CD4-positive, alpha-beta memory T cell (primary cell): Measurements from ENCODE around the gene IL17RE. TPM values are rescaled to one million over a fixed set of nuclear protein-coding genes. Genes with fewer than 3 reads are reported as not detected.

Experiments used
- CTCF ChIA-PET: fragments of 350-600 bp; sonication (Branson Sonifier 250); formaldehyde crosslinking; loops from one replicate; lab custom pipeline; 2021; ENCODE audit warnings: inconsistent platforms; ENCODE audit not compliant: partially characterized antibody; lab: Charles Lee
- POLR2A ChIA-PET: fragments of 350-600 bp; sonication (Branson Sonifier 250); formaldehyde crosslinking; loops from one replicate; lab custom pipeline; 2021; ENCODE audit not compliant: partially characterized antibody; lab: Charles Lee
- DNase-seq, 5 donors: peaks; one replicate each; pipeline versions ENCODE4 v3.0.0 to v3.0.0-alpha.2; 2020 to 2022; ENCODE audit warnings: mixed read lengths in 1 of 5
- H3K27ac ChIP-seq: one replicate; pipeline ENCODE4 v1.7.0; 2013; ENCODE audit warnings: low read depth, low read length
- H3K27me3 ChIP-seq: 2 replicates; pipeline ENCODE4 v1.7.0; 2013; ENCODE audit warnings: mild to moderate bottlenecking, low read length, moderate library complexity; ENCODE audit not compliant: insufficient read depth
- H3K36me3 ChIP-seq: 2 replicates; pipeline ENCODE4 v1.7.0; 2013; ENCODE audit warnings: mild to moderate bottlenecking, low read length, moderate library complexity; ENCODE audit not compliant: insufficient read depth
- H3K4me1 ChIP-seq: 2 replicates; pipeline ENCODE4 v1.7.0; 2013; ENCODE audit warnings: mild to moderate bottlenecking, low read length, moderate library complexity; ENCODE audit not compliant: insufficient read depth
- H3K4me3 ChIP-seq, 2 donors: one replicate each; pipeline ENCODE4 v1.7.0; 2013; ENCODE audit warnings: low read length in 2 of 2, mild to moderate bottlenecking in 1 of 2
- H3K9me3 ChIP-seq, 2 donors: one replicate each; pipeline ENCODE4 v1.7.0; 2013; ENCODE audit warnings: low read length in 2 of 2, control low read depth in 1 of 2; ENCODE audit not compliant: control insufficient read depth in 1 of 2
- H3K27ac Mint-ChIP-seq, 7 donors: one replicate each; pipeline ENCODE4 v1.8.0; 2020 to 2021; ENCODE audit warnings: mixed read lengths in 7 of 7, mild to moderate bottlenecking in 6 of 7, inconsistent platforms in 3 of 7, moderate library complexity in 3 of 7
- H3K27me3 Mint-ChIP-seq, 2 donors: one replicate each; pipeline ENCODE4 v1.8.0; 2020 to 2021; ENCODE audit warnings: mixed read lengths in 2 of 2
- H3K36me3 Mint-ChIP-seq, 2 donors: one replicate each; pipeline ENCODE4 v1.8.0; 2020 to 2021; ENCODE audit warnings: mixed read lengths in 2 of 2, inconsistent platforms in 1 of 2, mild to moderate bottlenecking in 1 of 2
- H3K4me1 Mint-ChIP-seq, 4 donors: one replicate each; pipeline ENCODE4 v1.8.0; 2020 to 2021; ENCODE audit warnings: mixed read lengths in 4 of 4, mild to moderate bottlenecking in 1 of 4
- H3K4me3 Mint-ChIP-seq, 8 donors: one replicate each; pipeline ENCODE4 v1.8.0; 2020 to 2021; ENCODE audit warnings: mixed read lengths in 8 of 8, mild to moderate bottlenecking in 7 of 8, moderate library complexity in 6 of 8, inconsistent platforms in 3 of 8
- H3K9me3 Mint-ChIP-seq, 8 donors: one replicate each; pipeline ENCODE4 v1.8.0; 2020 to 2021; ENCODE audit warnings: mixed read lengths in 8 of 8, mild to moderate bottlenecking in 5 of 8, inconsistent platforms in 3 of 8, moderate library complexity in 1 of 8
- intact Hi-C: fragments of 100-400 bp; cut with micrococcal nuclease; formaldehyde crosslinking; loops from one replicate; pipeline ENCODE4 v1.15.1; 2023
- polyA plus RNA-seq, 2 donors: library from polyadenylated mRNA; unstranded; fragments of 300-500 nt; fragmentation: Illumina TruSeq; gene quantifications; one replicate each; pipeline ENCODE4 v1.2.3, GENCODE V29; 2021
- total RNA-seq, 2 experiments: library from RNA; stranded (reverse); gene quantifications; one replicate each; pipeline ENCODE4 v1.2.3, GENCODE V29; 2021

IL17RE gene
- total and polyA plus RNA-seq, 4 experiments from 2014 or later, result 0.65 to 2.4 (median 1.6) TPM

DNA sequence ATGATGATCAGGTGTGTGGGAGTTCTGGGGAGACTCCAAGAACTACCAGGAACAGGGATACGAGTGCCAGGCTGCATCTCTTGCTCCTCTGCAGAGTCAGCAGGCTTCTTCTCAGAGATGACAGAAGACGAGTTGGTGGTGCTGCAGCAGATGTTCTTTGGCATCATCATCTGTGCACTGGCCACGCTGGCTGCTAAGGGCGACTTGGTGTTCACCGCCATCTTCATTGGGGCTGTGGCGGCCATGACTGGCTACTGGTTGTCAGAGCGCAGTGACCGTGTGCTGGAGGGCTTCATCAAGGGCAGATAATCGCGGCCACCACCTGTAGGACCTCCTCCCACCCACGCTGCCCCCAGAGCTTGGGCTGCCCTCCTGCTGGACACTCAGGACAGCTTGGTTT lies 41.6 kb downstream of the IL17RE start:
- DNase-seq, result no peak
- ChIA-PET CTCF (interaction anchor here (1.0 to 1.6 kb wide), 3 partner anchors 12 to 33 kb away, joined by 3 to 10 read pairs (median 3); partner anchors contain the start of gene CRELD1), POLR2A (interaction anchor here (0.8 to 4.7 kb wide), 2 partner anchors 11 to 82 kb away, joined by 3 to 44 read pairs; partner anchors contain the start of genes CRELD1 and FANCD2)
- no peaks in the 10 kb centered on the region for H3K27me3 ChIP-seq
- no peak overlapping the region for H3K4me3 ChIP-seq
- intact Hi-C loops, result no loop called here
- Mint-ChIP-seq H3K4me3 (no peak overlapping the region), H3K36me3 (peaks cover 8 to 16% of the 10 kb centered on the region in 2 donors), H3K4me1 (peaks cover 0 to 11% (median 0%) of the 10 kb centered on the region in 4 donors), H3K27me3 (no peaks in the 10 kb centered on the region), H3K27ac (peak overlapping the region in 1 of 7 donors; percentile 42), H3K9me3 (no peaks in the 10 kb centered on the region)
- no peaks in the 10 kb centered on the region for H3K4me1 ChIP-seq
- H3K36me3 ChIP-seq, result peaks cover 5% of the 10 kb centered on the region
- H3K27ac ChIP-seq, result no peak overlapping the region
- no peaks in the 10 kb centered on the region for H3K9me3 ChIP-seq

GRCh38 chr3:9945358-9945757 lies 42.7 kb downstream of the IL17RE start:
- Mint-ChIP-seq H3K36me3 (peaks cover 8 to 17% of the 10 kb centered on the region in 2 donors), H3K27me3 (no peaks in the 10 kb centered on the region), H3K9me3 (no peaks in the 10 kb centered on the region), H3K27ac (peak overlapping the region in 6 of 7 donors; percentile 43 to 88 (median 78)), H3K4me3 (peak overlapping the region in 6 of 8 donors; percentile 10 to 58 (median 48)), H3K4me1 (peaks cover 0 to 14% (median 0%) of the 10 kb centered on the region in 4 donors)
- Histone ChIP-seq H3K4me3 (no peak overlapping the region), H3K9me3 (no peaks in the 10 kb centered on the region), H3K27me3 (no peaks in the 10 kb centered on the region), H3K4me1 (no peaks in the 10 kb centered on the region), H3K36me3 (peaks cover 5% of the 10 kb centered on the region), H3K27ac (peak overlapping the region; percentile 70)
- CTCF ChIA-PET, result interaction anchor here (1.3 to 1.9 kb wide), 4 partner anchors 13 to 105 kb away, joined by 4 to 48 read pairs (median 6); partner anchors contain the start of gene CRELD1
- POLR2A ChIA-PET, result interaction anchor here (1.2 to 7.7 kb wide), 4 partner anchors 7 to 214 kb away, joined by 5 to 225 read pairs (median 6); partner anchors contain the start of genes BRPF1 and CRELD1
- intact Hi-C loops, result no loop called here
- DNase-seq, result no peak

- intact Hi-C loops, result loop anchor here (1.0 kb wide), 1 partner anchor 13 kb away; the partner anchor contains the start of gene CRELD1
- Histone ChIP-seq H3K36me3 (no peaks in the 10 kb centered on the region), H3K4me1 (peaks cover 6% of the 10 kb centered on the region), H3K27me3 (no peaks in the 10 kb centered on the region), H3K27ac (peak overlapping the region; percentile 70), H3K4me3 (peak overlapping the region in 1 of 2 donors; percentile 45), H3K9me3 (no peaks in the 10 kb centered on the region)
- Mint-ChIP-seq H3K9me3 (no peaks in the 10 kb centered on the region), H3K4me3 (peak overlapping the region; percentile 40 to 83 (median 79)), H3K27ac (peak overlapping the region; percentile 59 to 94 (median 88)), H3K27me3 (no peaks in the 10 kb centered on the region), H3K4me1 (peaks cover 4 to 23% (median 6%) of the 10 kb centered on the region in 4 donors), H3K36me3 (peaks cover 8 to 13% of the 10 kb centered on the region in 2 donors)
- ChIA-PET CTCF (interaction anchor here (0.7 to 1.9 kb wide), 26 partner anchors 8 to 319 kb away, joined by 3 to 48 read pairs (median 4); partner anchors contain the start of genes CRELD1, IL17RE, JAGN1 and RPUSD3), POLR2A (interaction anchor here (0.6 to 7.7 kb wide), 19 partner anchors 9 to 375 kb away, joined by 3 to 225 read pairs (median 5); partner anchors contain the start of genes ARPC4, BRPF1, CRELD1 and EMC3)
- peak; percentile 80 to 88 (median 84) for DNase-seq
Measured at GRCh38 chr3:9946112-9947024, 43.7 kb downstream of the IL17RE start.

DNA sequence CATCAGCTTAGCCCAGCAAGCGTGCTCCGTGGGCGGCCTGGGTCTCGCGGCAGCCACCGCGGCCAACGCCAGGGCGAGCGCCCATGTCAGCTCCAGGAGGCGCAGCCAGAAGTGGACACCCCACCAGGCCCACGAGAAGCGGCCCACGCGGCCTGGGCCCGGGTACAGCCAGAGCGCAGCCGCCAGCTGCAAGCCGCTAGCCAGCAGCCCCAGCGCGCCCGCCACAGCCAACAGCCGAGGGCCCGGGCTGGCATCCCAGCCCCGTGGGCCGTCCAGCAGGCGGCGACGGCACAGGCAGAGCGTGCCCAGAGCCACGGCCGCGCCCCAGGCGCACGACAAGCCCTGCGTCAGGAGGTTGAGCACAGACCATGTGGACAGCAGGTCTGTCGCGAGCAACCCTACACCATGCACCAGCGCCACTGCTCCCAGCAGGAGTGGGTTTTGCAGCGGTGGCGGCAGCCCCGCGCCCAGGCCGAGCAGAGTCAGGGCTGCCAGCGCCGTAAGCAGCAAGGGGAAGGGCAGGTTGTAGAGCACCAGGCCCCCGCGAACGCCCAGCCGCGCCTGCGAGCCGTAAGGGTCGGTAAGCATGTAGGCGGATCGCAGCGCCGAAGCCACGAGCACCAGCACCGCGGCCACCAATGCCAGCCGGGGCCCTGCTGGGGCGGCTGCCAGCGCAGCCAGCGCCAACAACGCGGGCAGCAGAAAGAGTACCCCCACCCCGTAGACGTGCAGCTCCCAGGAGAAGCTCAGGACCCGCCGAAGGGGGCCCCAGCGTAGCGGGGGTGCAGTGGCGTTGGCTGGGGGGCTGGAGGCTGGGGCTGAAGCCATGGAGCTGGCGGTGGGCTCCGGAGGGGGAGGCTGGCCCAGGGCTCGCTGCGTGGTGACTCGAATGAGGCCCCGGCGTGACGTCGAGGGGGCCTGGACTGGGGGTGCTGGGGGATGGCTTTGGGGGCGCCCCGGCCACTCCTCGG lies 44.7 kb downstream of the IL17RE start:
- Mint-ChIP-seq H3K4me3 (no peak overlapping the region), H3K9me3 (no peaks in the 10 kb centered on the region), H3K27ac (no peak overlapping the region), H3K4me1 (peaks cover 4 to 29% (median 10%) of the 10 kb centered on the region in 4 donors), H3K36me3 (peaks cover 6 to 13% of the 10 kb centered on the region in 2 donors), H3K27me3 (no peaks in the 10 kb centered on the region)
- H3K27me3 ChIP-seq, result no peaks in the 10 kb centered on the region
- DNase-seq, result no peak
- CTCF ChIA-PET, result interaction anchor here (0.8 to 1.9 kb wide), 16 partner anchors 9 to 226 kb away, joined by 3 to 48 read pairs (median 5); partner anchors contain the start of genes CRELD1 and JAGN1
- no peaks in the 10 kb centered on the region for H3K36me3 ChIP-seq
- peak overlapping the region; percentile 70 for H3K27ac ChIP-seq
- intact Hi-C loops, result no loop called here
- POLR2A ChIA-PET, result interaction anchor here (1.0 to 7.7 kb wide), 16 partner anchors 8 to 374 kb away, joined by 3 to 225 read pairs (median 5); partner anchors contain the start of genes ARPC4, BRPF1, CRELD1 and EMC3
- no peaks in the 10 kb centered on the region for H3K9me3 ChIP-seq
- H3K4me1 ChIP-seq, result peaks cover 11% of the 10 kb centered on the region
- no peak overlapping the region for H3K4me3 ChIP-seq

DNA sequence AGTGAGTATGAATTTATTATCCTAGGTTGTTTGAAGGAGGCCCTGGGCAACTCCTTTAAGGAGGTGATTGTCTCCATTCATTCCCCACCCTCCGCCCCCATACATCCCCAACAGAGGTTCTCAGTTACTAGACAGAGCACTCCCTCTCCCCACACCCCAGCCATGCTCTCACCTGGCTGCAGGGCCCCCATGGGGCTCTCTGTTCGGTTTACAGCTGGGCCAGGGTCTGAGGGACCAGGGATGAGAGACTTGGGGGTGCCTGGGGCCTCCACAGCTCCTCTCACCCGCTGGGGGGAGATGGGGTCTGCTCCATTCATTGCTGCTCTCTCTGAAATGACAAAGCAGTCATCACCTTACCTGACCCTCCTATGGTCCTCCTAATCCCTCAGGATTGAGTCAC lies 45.9 kb downstream of the IL17RE start:
- Histone ChIP-seq H3K4me3 (no peak overlapping the region), H3K9me3 (no peaks in the 10 kb centered on the region), H3K27ac (no peak overlapping the region), H3K4me1 (peaks cover 11% of the 10 kb centered on the region), H3K36me3 (no peaks in the 10 kb centered on the region), H3K27me3 (no peaks in the 10 kb centered on the region)
- Mint-ChIP-seq H3K27me3 (no peaks in the 10 kb centered on the region), H3K36me3 (peaks cover 0 to 11% of the 10 kb centered on the region in 2 donors), H3K27ac (no peak overlapping the region), H3K4me3 (no peak overlapping the region), H3K9me3 (no peaks in the 10 kb centered on the region), H3K4me1 (peaks cover 6 to 39% (median 13%) of the 10 kb centered on the region in 4 donors)
- POLR2A ChIA-PET, result interaction anchor here (7.7 kb wide), 1 partner anchor 16 kb away, joined by 225 read pairs; the partner anchor contains the start of gene CRELD1
- no peak for DNase-seq
- CTCF ChIA-PET, result interaction anchor here (0.6 to 1.4 kb wide), 2 partner anchors 16 to 1033 kb away, joined by 3 to 5 read pairs; partner anchors contain the start of gene CRELD1
- intact Hi-C loops, result no loop called here

- Mint-ChIP-seq H3K4me1 (peaks cover 6 to 39% (median 13%) of the 10 kb centered on the region in 4 donors), H3K4me3 (no peak overlapping the region), H3K36me3 (peaks cover 0 to 9% of the 10 kb centered on the region in 2 donors), H3K9me3 (no peaks in the 10 kb centered on the region), H3K27ac (no peak overlapping the region), H3K27me3 (no peaks in the 10 kb centered on the region)
- ChIA-PET CTCF (interaction anchor here (0.6 to 1.6 kb wide), 3 partner anchors 15 to 1034 kb away, joined by 3 to 6 read pairs (median 3); no protein-coding TSS in a partner anchor), POLR2A (interaction anchor here (1.2 to 7.7 kb wide), 2 partner anchors 16 to 39 kb away, joined by 3 to 225 read pairs; partner anchors contain the start of gene CRELD1)
- H3K36me3 ChIP-seq, result no peaks in the 10 kb centered on the region
- intact Hi-C loops, result no loop called here
- no peak overlapping the region for H3K4me3 ChIP-seq
- no peak for DNase-seq
- H3K9me3 ChIP-seq, result no peaks in the 10 kb centered on the region
- H3K27me3 ChIP-seq, result no peaks in the 10 kb centered on the region
- peaks cover 11% of the 10 kb centered on the region for H3K4me1 ChIP-seq
- no peak overlapping the region for H3K27ac ChIP-seq
Measured at GRCh38 chr3:9949115-9949514, 46.5 kb downstream of the IL17RE start.
